Uterus (tissue), 2 donors: ENCODE measurements around the gene STING1.

Experiments used
- CTCF ChIP-seq, 4 experiments: fragments of 200-600 bp in 2 of 4; fragments of 450-650 bp in 2 of 4; sonication (generic) in 2 of 4; IDR thresholded peaks; one replicate each; pipeline ENCODE4 v1.5.1; 2016 to 2019; ENCODE audit warnings: antibody characterized with exemption in 4 of 4, mild to moderate bottlenecking in 2 of 4, moderate library complexity in 1 of 4
- POLR2A ChIP-seq, 2 donors: fragments of 450-650 bp; IDR thresholded peaks; one replicate each; pipeline ENCODE4 v1.6.1; 2016; ENCODE audit warnings: antibody characterized with exemption in 2 of 2, mild to moderate bottlenecking in 1 of 2, moderate library complexity in 1 of 2

- TF ChIP-seq CTCF (IDR thresholded peaks at IDR 0.05), result no peak
- no peak for TF ChIP-seq POLR2A (IDR thresholded peaks at IDR 0.05)
These were observed 20.9 kb downstream of the STING1 start for GRCh38 chr5:139461698-139462097.
